ENCODE results near the gene STAG1.

DNA sequence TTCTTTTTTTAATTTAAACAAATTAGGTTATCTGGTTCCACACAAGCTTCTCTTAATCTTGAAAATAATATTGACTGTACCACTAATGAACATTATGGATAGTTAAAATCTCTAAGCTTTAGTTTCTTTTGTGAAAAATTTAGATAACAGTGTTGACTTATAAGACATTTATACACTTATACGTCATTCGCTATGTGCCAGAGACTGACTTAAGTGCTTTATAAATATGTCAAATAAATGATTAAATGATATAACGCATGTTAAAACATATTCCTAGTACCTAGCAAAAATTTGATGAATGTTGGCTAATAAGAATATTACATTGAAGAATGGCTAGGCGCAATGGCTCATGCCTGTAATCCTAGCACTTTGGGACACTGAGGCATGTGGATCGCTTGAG lies 405.7 kb downstream of the STAG1 start:
- TF ChIP-seq, protein P1, sequence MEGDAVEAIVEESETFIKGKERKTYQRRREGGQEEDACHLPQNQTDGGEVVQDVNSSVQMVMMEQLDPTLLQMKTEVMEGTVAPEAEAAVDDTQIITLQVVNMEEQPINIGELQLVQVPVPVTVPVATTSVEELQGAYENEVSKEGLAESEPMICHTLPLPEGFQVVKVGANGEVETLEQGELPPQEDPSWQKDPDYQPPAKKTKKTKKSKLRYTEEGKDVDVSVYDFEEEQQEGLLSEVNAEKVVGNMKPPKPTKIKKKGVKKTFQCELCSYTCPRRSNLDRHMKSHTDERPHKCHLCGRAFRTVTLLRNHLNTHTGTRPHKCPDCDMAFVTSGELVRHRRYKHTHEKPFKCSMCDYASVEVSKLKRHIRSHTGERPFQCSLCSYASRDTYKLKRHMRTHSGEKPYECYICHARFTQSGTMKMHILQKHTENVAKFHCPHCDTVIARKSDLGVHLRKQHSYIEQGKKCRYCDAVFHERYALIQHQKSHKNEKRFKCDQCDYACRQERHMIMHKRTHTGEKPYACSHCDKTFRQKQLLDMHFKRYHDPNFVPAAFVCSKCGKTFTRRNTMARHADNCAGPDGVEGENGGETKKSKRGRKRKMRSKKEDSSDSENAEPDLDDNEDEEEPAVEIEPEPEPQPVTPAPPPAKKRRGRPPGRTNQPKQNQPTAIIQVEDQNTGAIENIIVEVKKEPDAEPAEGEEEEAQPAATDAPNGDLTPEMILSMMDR (IDR thresholded peaks at IDR 0.05), result no peak
- no peak for TF ChIP-seq ZFX (IDR thresholded peaks at IDR 0.05; ENCODE audit: borderline replicate concordance)

All from 22Rv1 (cell line).